ENCODE results near the gene AGAP1. TPM values are rescaled to one million over a fixed set of nuclear protein-coding genes. Genes with fewer than 3 reads are reported as not detected.

AGAP1 gene
- total and polyA plus RNA-seq, 4 donors, result 2.0 to 8.5 (median 5.4) TPM

- no peaks in the 10 kb centered on the region for H3K9me3 ChIP-seq (ENCODE audit: control insufficient read depth in 4 of 4, low read length in 3 of 4)
- H3K4me1 ChIP-seq (ENCODE audit: control insufficient read depth in 4 of 4, insufficient read depth in 4 of 4, low read length in 3 of 4), result no peaks in the 10 kb centered on the region
- H3K36me3 ChIP-seq (ENCODE audit: control insufficient read depth in 4 of 4, insufficient read depth in 3 of 4, low read depth in 1 of 4, low read length in 3 of 4), result no peaks in the 10 kb centered on the region
- no peaks in the 10 kb centered on the region for H3K27me3 ChIP-seq (ENCODE audit: control insufficient read depth in 4 of 4, insufficient read depth in 4 of 4, low read length in 3 of 4)
- H3K4me3 ChIP-seq (ENCODE audit: low read depth in 1 of 3, low read length in 3 of 3), result no peak overlapping the region
- no peak for DNase-seq (ENCODE audit: low spot score)
- 91% methylated on average over 14 of the region's 14 CpGs for WGBS
- no peak overlapping the region for H3K9ac ChIP-seq (ENCODE audit: low read depth in 1 of 2, low read length in 2 of 2)
- TF ChIP-seq FOXA2 (IDR thresholded peaks at IDR 0.05) (no peak), HNF4A (conservative IDR thresholded peaks at IDR 0.05) (no peak)
- no peak overlapping the region for H3K27ac ChIP-seq (ENCODE audit: low read depth in 1 of 2, low read length in 2 of 2)
Observed at GRCh38 chr2:236112466-236112865, 618.6 kb downstream of the AGAP1 start.

DNA sequence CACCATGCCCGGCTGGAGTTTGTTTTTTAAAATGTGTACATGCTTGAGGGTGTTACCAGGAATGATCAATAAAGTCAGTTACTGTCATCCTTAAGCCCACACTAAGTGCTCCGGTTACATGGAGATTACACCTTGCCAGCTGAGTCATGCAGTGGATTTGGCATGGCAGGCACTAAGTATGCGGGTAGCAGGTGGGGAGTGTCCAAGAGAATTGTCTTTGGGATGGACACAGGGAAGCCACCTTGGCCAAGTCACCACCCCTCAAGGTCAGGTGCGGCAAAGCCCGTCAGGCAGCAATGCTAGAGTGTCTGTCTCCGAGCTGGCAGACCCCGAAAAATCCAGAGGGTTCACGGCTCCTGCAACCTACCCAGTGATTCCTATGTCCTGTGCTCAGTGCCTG lies 619.6 kb downstream of the AGAP1 start:
- Histone ChIP-seq H3K27ac (ENCODE audit: low read depth in 1 of 2, low read length in 2 of 2) (no peak overlapping the region), H3K4me3 (ENCODE audit: low read depth in 1 of 3, low read length in 3 of 3) (no peak overlapping the region), H3K9ac (ENCODE audit: low read depth in 1 of 2, low read length in 2 of 2) (no peak overlapping the region), H3K36me3 (ENCODE audit: control insufficient read depth in 4 of 4, insufficient read depth in 3 of 4, low read depth in 1 of 4, low read length in 3 of 4) (no peaks in the 10 kb centered on the region), H3K9me3 (ENCODE audit: control insufficient read depth in 4 of 4, low read length in 3 of 4) (no peaks in the 10 kb centered on the region), H3K27me3 (ENCODE audit: control insufficient read depth in 4 of 4, insufficient read depth in 4 of 4, low read length in 3 of 4) (no peaks in the 10 kb centered on the region), H3K4me1 (ENCODE audit: control insufficient read depth in 4 of 4, insufficient read depth in 4 of 4, low read length in 3 of 4) (no peaks in the 10 kb centered on the region)
- TF ChIP-seq GABPA (IDR thresholded peaks at IDR 0.05 in 1 of 2, conservative IDR thresholded peaks at IDR 0.05 in 1 of 2), result no peak
- TF ChIP-seq RXRA (IDR thresholded peaks at IDR 0.05), result no peak
- TF ChIP-seq YY1 (IDR thresholded peaks at IDR 0.05), result no peak
- no peak for TF ChIP-seq HNF4A (conservative IDR thresholded peaks at IDR 0.05)
- TF ChIP-seq, protein P1, sequence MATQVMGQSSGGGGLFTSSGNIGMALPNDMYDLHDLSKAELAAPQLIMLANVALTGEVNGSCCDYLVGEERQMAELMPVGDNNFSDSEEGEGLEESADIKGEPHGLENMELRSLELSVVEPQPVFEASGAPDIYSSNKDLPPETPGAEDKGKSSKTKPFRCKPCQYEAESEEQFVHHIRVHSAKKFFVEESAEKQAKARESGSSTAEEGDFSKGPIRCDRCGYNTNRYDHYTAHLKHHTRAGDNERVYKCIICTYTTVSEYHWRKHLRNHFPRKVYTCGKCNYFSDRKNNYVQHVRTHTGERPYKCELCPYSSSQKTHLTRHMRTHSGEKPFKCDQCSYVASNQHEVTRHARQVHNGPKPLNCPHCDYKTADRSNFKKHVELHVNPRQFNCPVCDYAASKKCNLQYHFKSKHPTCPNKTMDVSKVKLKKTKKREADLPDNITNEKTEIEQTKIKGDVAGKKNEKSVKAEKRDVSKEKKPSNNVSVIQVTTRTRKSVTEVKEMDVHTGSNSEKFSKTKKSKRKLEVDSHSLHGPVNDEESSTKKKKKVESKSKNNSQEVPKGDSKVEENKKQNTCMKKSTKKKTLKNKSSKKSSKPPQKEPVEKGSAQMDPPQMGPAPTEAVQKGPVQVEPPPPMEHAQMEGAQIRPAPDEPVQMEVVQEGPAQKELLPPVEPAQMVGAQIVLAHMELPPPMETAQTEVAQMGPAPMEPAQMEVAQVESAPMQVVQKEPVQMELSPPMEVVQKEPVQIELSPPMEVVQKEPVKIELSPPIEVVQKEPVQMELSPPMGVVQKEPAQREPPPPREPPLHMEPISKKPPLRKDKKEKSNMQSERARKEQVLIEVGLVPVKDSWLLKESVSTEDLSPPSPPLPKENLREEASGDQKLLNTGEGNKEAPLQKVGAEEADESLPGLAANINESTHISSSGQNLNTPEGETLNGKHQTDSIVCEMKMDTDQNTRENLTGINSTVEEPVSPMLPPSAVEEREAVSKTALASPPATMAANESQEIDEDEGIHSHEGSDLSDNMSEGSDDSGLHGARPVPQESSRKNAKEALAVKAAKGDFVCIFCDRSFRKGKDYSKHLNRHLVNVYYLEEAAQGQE (IDR thresholded peaks at IDR 0.05), result no peak
- no peak for TF ChIP-seq HNF4G (IDR thresholded peaks at IDR 0.05)
- TF ChIP-seq, protein P2, sequence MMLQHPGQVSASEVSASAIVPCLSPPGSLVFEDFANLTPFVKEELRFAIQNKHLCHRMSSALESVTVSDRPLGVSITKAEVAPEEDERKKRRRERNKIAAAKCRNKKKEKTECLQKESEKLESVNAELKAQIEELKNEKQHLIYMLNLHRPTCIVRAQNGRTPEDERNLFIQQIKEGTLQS (IDR thresholded peaks at IDR 0.05), result no peak
- 96% methylated on average over 8 of the region's 8 CpGs for WGBS
- no peak for DNase-seq (ENCODE audit: low spot score)

GRCh38 chr2:236113948-236114347 lies 620.1 kb downstream of the AGAP1 start:
- DNase-seq (ENCODE audit: low spot score), result no peak
- Histone ChIP-seq H3K9me3 (ENCODE audit: control insufficient read depth in 4 of 4, low read length in 3 of 4) (no peaks in the 10 kb centered on the region), H3K4me1 (ENCODE audit: control insufficient read depth in 4 of 4, insufficient read depth in 4 of 4, low read length in 3 of 4) (no peaks in the 10 kb centered on the region), H3K9ac (ENCODE audit: low read depth in 1 of 2, low read length in 2 of 2) (no peak overlapping the region), H3K27ac (ENCODE audit: low read depth in 1 of 2, low read length in 2 of 2) (no peak overlapping the region), H3K4me3 (ENCODE audit: low read depth in 1 of 3, low read length in 3 of 3) (no peak overlapping the region), H3K27me3 (ENCODE audit: control insufficient read depth in 4 of 4, insufficient read depth in 4 of 4, low read length in 3 of 4) (no peaks in the 10 kb centered on the region), H3K36me3 (ENCODE audit: control insufficient read depth in 4 of 4, insufficient read depth in 3 of 4, low read depth in 1 of 4, low read length in 3 of 4) (no peaks in the 10 kb centered on the region)
- 98% methylated on average over 13 of the region's 13 CpGs for WGBS
- TF ChIP-seq, protein P1 (IDR thresholded peaks at IDR 0.05), result no peak
- TF ChIP-seq SP1 (IDR thresholded peaks at IDR 0.05) (no peak), FOXA2 (IDR thresholded peaks at IDR 0.05) (no peak)

All from liver (tissue), 9 donors.